GM10847 (cell line): ENCODE results near the gene NT5DC4.

Experiments
- POLR2A ChIP-seq: IDR thresholded peaks from 2 replicates; pipeline ENCODE4 v1.6.1; 2011; ENCODE audit not compliant: insufficient read length; ENCODE audit errors: extremely low read depth

NT5DC4 gene

GRCh38 chr2:112692918-112693317, 27.9 kb upstream of the NT5DC4 start:
- no peak for TF ChIP-seq POLR2A

GRCh38 chr2:112693596-112693995, 27.2 kb upstream of the NT5DC4 start:
- no peak for TF ChIP-seq POLR2A

- no peak for TF ChIP-seq POLR2A
These were observed 26.6 kb upstream of the NT5DC4 start for GRCh38 chr2:112694182-112694581.

- TF ChIP-seq POLR2A, result no peak
These were observed 21.8 kb upstream of the NT5DC4 start for GRCh38 chr2:112698834-112699515.

- TF ChIP-seq POLR2A, result no peak
These were observed 20.7 kb upstream of the NT5DC4 start for GRCh38 chr2:112699984-112700667.

- no peak for TF ChIP-seq POLR2A
These were observed 19.8 kb upstream of the NT5DC4 start for GRCh38 chr2:112701052-112701451.

- TF ChIP-seq POLR2A, result no peak
These were observed 17.1 kb upstream of the NT5DC4 start for GRCh38 chr2:112703684-112704083.

GRCh38 chr2:112705575-112705974, 15.2 kb upstream of the NT5DC4 start:
- TF ChIP-seq POLR2A, result no peak

GRCh38 chr2:112706170-112706664, 14.6 kb upstream of the NT5DC4 start:
- no peak for TF ChIP-seq POLR2A

GRCh38 chr2:112708968-112709367, 11.9 kb upstream of the NT5DC4 start:
- no peak for TF ChIP-seq POLR2A

GRCh38 chr2:112709703-112710102, 11.1 kb upstream of the NT5DC4 start:
- no peak for TF ChIP-seq POLR2A

- no peak for TF ChIP-seq POLR2A
These were observed 9.7 kb upstream of the NT5DC4 start for GRCh38 chr2:112710956-112711750.

GRCh38 chr2:112712465-112712864, 8.4 kb upstream of the NT5DC4 start:
- TF ChIP-seq POLR2A, result no peak

- no peak for TF ChIP-seq POLR2A
These were observed 7.8 kb upstream of the NT5DC4 start for GRCh38 chr2:112712903-112713584.

GRCh38 chr2:112713585-112713925, 7.3 kb upstream of the NT5DC4 start:
- no peak for TF ChIP-seq POLR2A
